MM.1S (cell line): ENCODE measurements around the gene IQCN.

Experiments
- CTCF ChIP-seq: fragments of 300-600 bp; sonication (generic); IDR thresholded peaks from 2 replicates; pipeline ENCODE4 v1.5.1; 2016; ENCODE audit warnings: antibody characterized with exemption, low read length, mixed read lengths
- EZH2 ChIP-seq: fragments of 300-600 bp; sonication (generic); optimal IDR thresholded peaks from 2 replicates; pipeline ENCODE3; 2017; ENCODE audit warnings: low read depth, mild to moderate bottlenecking, antibody characterized with exemption, low read length, mixed read lengths
- EZH2phosphoT487 ChIP-seq: fragments of 300-600 bp; sonication (generic); IDR thresholded peaks from 2 replicates; pipeline ENCODE4 v1.6.1; 2018; ENCODE audit warnings: antibody characterized with exemption, low read length

DNA sequence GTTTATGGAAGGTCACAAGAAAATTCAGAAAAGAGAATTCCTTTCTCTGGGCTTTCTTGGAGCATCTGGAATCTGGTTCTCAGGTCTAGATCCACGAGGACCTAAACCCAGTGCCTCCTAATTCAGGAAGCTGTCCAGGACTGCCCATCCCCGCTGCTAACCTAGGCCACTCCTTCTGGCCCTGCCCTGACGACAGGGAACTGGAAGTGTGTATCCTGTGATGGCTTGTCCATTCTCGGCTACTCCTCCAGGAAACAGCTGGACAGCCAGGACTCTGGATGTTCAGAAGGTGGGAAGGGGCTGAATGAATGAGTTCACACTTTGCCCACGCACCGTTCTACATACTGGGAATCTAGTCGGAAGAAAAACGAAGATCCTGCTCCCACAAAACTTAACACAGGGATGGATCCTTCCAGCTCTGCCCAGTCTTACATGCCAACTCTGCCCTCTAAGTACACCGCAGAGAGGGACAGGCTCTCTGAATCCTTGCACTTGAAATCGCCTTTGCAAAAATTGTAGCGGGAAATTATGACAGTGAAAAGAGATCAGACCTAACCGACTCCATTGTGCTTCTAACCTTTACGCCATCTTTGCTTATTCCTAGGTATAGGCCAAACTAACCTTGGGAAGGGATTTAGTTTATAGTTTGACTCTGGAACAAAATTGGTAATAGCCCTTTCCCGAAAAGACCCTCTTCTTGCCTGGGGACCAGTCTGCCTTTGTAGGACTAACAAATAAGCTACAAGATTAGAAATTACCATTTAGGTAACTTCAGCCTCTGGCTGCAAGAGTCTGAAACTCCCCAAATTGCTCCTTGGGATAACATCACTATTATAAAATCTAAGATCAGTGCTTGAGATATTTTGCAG is 46.8 kb upstream of the IQCN start:
- TF ChIP-seq CTCF, result no peak
- no peak for TF ChIP-seq EZH2
- TF ChIP-seq EZH2phosphoT487, result no peak
